GM12878 (cell line): ENCODE data around the gene RHOC. TPM values are rescaled to one million over a fixed set of nuclear protein-coding genes. Genes with fewer than 3 reads are reported as not detected.

Experiments used
- ATAC-seq: fragments of 200-7000 bp; cut with Tn5 transposase; 3 replicates; pipeline ENCODE4 v1.9.1; 2020; ENCODE audit warnings: mild to moderate bottlenecking, moderate library complexity
- BruUV-seq: library from RNA; stranded (reverse); fragments of 400-500 nt; replicated peaks from 2 replicates; lab custom pipeline; 2021; lab: Mats Ljungman, UMichigan
- CTCF ChIA-PET: fragments of 300-600 bp; sonication (Branson Sonifier 250); formaldehyde crosslinking; extraction: SDS; loops from one replicate; lab custom pipeline; 2021; ENCODE audit warnings: inconsistent platforms; lab: Yijun Ruan, JAX
- POLR2A ChIA-PET: fragments of 350-600 bp; formaldehyde crosslinking; extraction: SDS; loops from one replicate; lab custom pipeline; 2021; ENCODE audit warnings: inconsistent platforms; lab: Charles Lee
- RAD21 ChIA-PET: fragments of 300-600 bp; sonication (Branson Sonifier 250); formaldehyde crosslinking; loops from one replicate; lab custom pipeline; 2023; ENCODE audit warnings: antibody characterized with exemption; ENCODE audit not compliant: unreplicated experiment; lab: Charles Lee
- SMC1A ChIA-PET: fragments of 300-600 bp; sonication (Branson Sonifier 250); formaldehyde crosslinking; loops from one replicate; lab custom pipeline; 2023; ENCODE audit not compliant: unreplicated experiment, uncharacterized antibody; lab: Charles Lee
- DNase-seq: peaks from one replicate; pipeline ENCODE4 v3.0.0-alpha.2; 2011; ENCODE audit warnings: low read depth, low spot score
- FAIRE-seq: peaks from 3 replicates; lab custom pipeline; 2011; peaks lifted over from hg19 to GRCh38; lab: Jason Lieb, UNC
- H2AFZ ChIP-seq: 2 replicates; pipeline ENCODE4 v1.6.0; 2011; ENCODE audit warnings: low read depth, low read length, control low read depth; ENCODE audit not compliant: control insufficient read depth
- H3K27ac ChIP-seq: 2 replicates; pipeline ENCODE4 v1.5.1; 2011; ENCODE audit warnings: control low read depth; ENCODE audit not compliant: control insufficient read depth, insufficient read depth
- H3K27me3 ChIP-seq, 2 experiments: replicated peaks in 1 of 2; 2 replicates each; pipeline versions ENCODE4 v1.6.0 to v1.6.1; 2011; ENCODE audit warnings: low read length in 1 of 2; ENCODE audit not compliant: control insufficient read depth in 2 of 2, insufficient read depth in 2 of 2
- H3K36me3 ChIP-seq, 2 experiments: 2 replicates each; pipeline ENCODE4 v1.5.1; 2011; ENCODE audit warnings: low read length in 1 of 2; ENCODE audit not compliant: control insufficient read depth in 2 of 2, insufficient read depth in 2 of 2
- H3K4me1 ChIP-seq: 2 replicates; pipeline ENCODE4 v1.6.1; 2011; ENCODE audit warnings: mild to moderate bottlenecking, low read length, moderate library complexity, mixed read lengths; ENCODE audit not compliant: control insufficient read depth, insufficient read depth
- H3K4me2 ChIP-seq: 2 replicates; pipeline ENCODE4 v1.6.0; 2011; ENCODE audit warnings: control low read depth; ENCODE audit not compliant: control insufficient read depth, insufficient read depth
- H3K4me3 ChIP-seq: fragments of 200-600 bp; sonication (generic); 2 replicates; pipeline ENCODE4 v1.5.1; 2016
- H3K79me2 ChIP-seq: 2 replicates; pipeline ENCODE4 v1.6.0; 2011; ENCODE audit warnings: low read length; ENCODE audit not compliant: control insufficient read depth, insufficient read depth
- H3K9ac ChIP-seq: 2 replicates; pipeline ENCODE4 v1.8.0; 2011; ENCODE audit warnings: low read length, control low read depth, mixed read lengths; ENCODE audit not compliant: control insufficient read depth, insufficient read depth
- H3K9me3 ChIP-seq: replicated peaks from 3 replicates; pipeline ENCODE4 v1.5.1; 2011; ENCODE audit warnings: mild to moderate bottlenecking, low read length; ENCODE audit not compliant: control insufficient read depth, insufficient read depth
- H4K20me1 ChIP-seq: 2 replicates; pipeline ENCODE4 v1.6.0; 2011; ENCODE audit not compliant: control insufficient read depth, insufficient read depth
- BHLHE40 ChIP-seq, 2 experiments: fragments of 450-650 bp in 1 of 2; IDR thresholded peaks; 2 replicates each; pipeline ENCODE4 v1.6.1; 2011 to 2017; ENCODE audit warnings: low read depth in 2 of 2, borderline replicate concordance in 1 of 2, improper control_type of control experiment in 1 of 2, low read length in 1 of 2, mild to moderate bottlenecking in 1 of 2
- CHD2 ChIP-seq: IDR thresholded peaks from 2 replicates; pipeline ENCODE4 v1.6.1; 2011; ENCODE audit warnings: low read depth, low read length, improper control_type of control experiment, borderline replicate concordance
- FOXM1 ChIP-seq: IDR thresholded peaks from 2 replicates; pipeline ENCODE4 v1.6.1; 2012; ENCODE audit warnings: low read depth, mild to moderate bottlenecking, inconsistent platforms, low read length, moderate library complexity
- GABPA ChIP-seq: IDR thresholded peaks from 2 replicates; pipeline ENCODE4 v1.6.1; 2014; ENCODE audit warnings: antibody characterized with exemption, low read depth, mild to moderate bottlenecking, inconsistent platforms
- LARP7 ChIP-seq: fragments of 450-650 bp; IDR thresholded peaks from 2 replicates; pipeline ENCODE4 v1.6.1; 2017; ENCODE audit warnings: mild to moderate bottlenecking
- MLLT1 ChIP-seq: fragments of 450-650 bp; IDR thresholded peaks from 2 replicates; pipeline ENCODE4 v1.6.1; 2016; ENCODE audit warnings: mild to moderate bottlenecking
- RELB ChIP-seq: fragments of 450-650 bp; IDR thresholded peaks from 2 replicates; pipeline ENCODE4 v1.6.1; 2017; ENCODE audit warnings: low read depth, mild to moderate bottlenecking, moderate library complexity
- SPI1 ChIP-seq: IDR thresholded peaks from 2 replicates; pipeline ENCODE4 v1.6.1; 2011; ENCODE audit warnings: low read depth, mild to moderate bottlenecking, low read length, moderate library complexity, borderline replicate concordance; ENCODE audit not compliant: insufficient read depth
- WGBS: methylation state at CpG from one replicate; pipeline ENCODE4 v1.1.6; 2016; ENCODE audit warnings: low lambda C conversion rate; ENCODE audit not compliant: insufficient replicate concordance, insufficient coverage; ENCODE audit errors: missing lambda C conversion rate; 5-methylcytosine and 5-hydroxymethylcytosine counted together
- in situ Hi-C: fragments of 300-500 bp; cut with MboI; formaldehyde crosslinking; loops from 9 replicates; pipeline ENCODE4 v1.14.3; 2018; ENCODE audit warnings: mixed read lengths
- intact Hi-C: fragments of 100-400 bp; cut with micrococcal nuclease; formaldehyde crosslinking; loops from one replicate; pipeline ENCODE4 v1.14.2; 2022; ENCODE audit not compliant: unreplicated experiment
- polyA plus RNA-seq, 11 experiments: library from polyadenylated mRNA; depleted of rRNA in 4 of 11; unstranded in 6 of 11; stranded (reverse) in 5 of 11; fragments of >200 nt; fragmentation: Nextera tagmentation in 4 of 11; fragmentation: Illumina TruSeq in 1 of 11; extraction: Ambion mirVana in 4 of 11; extraction: Trizol in 1 of 11; gene quantifications; 1 replicate in 1 of 11; 2 replicates in 10 of 11; pipeline versions ENCODE4 v1.2.1 to v1.2.3, GENCODE V29; 2011 to 2016; ENCODE audit warnings: inconsistent platforms in 2 of 11, missing spikeins in 2 of 11, low read depth in 1 of 11
- total RNA-seq, 4 experiments: library from RNA; depleted of rRNA in 3 of 4; stranded (reverse); fragments of >200 nt in 3 of 4; fragmentation: Illumina TruSeq in 1 of 4; extraction: Trizol in 1 of 4; gene quantifications; 2 replicates each; pipeline versions ENCODE4 v1.2.1 to v1.2.3, GENCODE V29; 2013 to 2021

Gene RHOC
- total and polyA plus RNA-seq, 10 of the 15 experiments (the other 5 are each of a cell fraction or from before 2014, with no cell fraction given) = 20.6 to 371 (median 158) TPM

- no peak for TF ChIP-seq GABPA
- TF ChIP-seq MLLT1 = no peak
- peak in 1 of 2 experiments; percentile 39; a peak in 2 of 4 replicates for TF ChIP-seq BHLHE40 (IDR thresholded peaks at IDR 0.05; ENCODE audit: borderline replicate concordance in 1 of 2, low read depth in 2 of 2, low read length in 1 of 2)
- peak; percentile 56; the same call in 1 of the 2 replicates for TF ChIP-seq LARP7
- no peak for TF ChIP-seq CHD2
These were observed 11.9 kb upstream of the RHOC start (continued) for GRCh38 chr1:112718691-112719418.

DNA sequence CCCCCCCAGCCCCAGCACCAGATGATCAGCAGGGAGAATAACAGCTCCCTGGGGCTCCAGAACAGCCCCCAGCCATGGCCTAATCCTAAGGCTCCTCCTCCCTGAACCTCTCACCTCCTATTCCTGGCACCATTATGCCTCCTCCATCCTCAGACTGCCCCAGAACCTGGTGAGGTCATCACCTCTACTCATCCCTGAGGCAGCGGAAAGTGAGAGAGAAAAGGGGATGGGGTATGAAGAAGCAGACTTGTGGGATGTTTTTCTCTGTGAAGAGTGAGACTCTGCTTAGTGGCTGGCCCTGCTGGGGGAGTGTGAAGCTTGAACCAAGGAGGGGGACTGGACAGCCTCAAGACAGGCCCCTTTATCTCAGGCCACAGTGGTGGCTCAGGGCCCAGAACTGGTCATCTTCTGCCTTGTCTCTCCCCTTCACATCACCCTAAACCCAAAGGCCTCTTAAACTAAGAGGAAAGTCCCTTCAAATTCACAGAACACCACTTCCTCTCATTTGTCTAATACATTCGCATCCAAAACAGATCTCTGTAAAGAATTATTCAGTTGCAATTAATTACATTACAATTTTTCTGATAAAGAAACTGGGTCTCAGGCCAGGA lies 10.4 kb upstream of the RHOC start:
- no peak for FAIRE-seq
- DNase-seq = no peak
- Histone ChIP-seq H3K4me3 (no peak overlapping the region), H3K36me3 (no peaks in the 10 kb centered on the region), H3K79me2 (no peaks in the 10 kb centered on the region), H3K4me2 (0 out of 2 replicates have a peak overlapping the region, but pooled peaks have one; percentile 23), H4K20me1 (0 out of 2 replicates have a peak, but pooled peaks cover 3% of the 10 kb centered on the region), H3K27ac (no peak overlapping the region), H3K9me3 (no peaks in the 10 kb centered on the region), H3K9ac (no peak overlapping the region), H3K27me3 (peaks cover 0 to 3% of the 10 kb centered on the region in 2 experiments; a peak in 1 of 4 replicates), H2AFZ (peak overlapping the region; percentile 52), H3K4me1 (peaks cover 22% of the 10 kb centered on the region)
- CTCF ChIA-PET = interaction anchor here (0.6 to 10.8 kb wide), 28 partner anchors 9 to 1566 kb away, joined by 3 to 428 read pairs (median 4); partner anchors contain the start of gene LRIG2
- no TSS peak for BruUV-seq
- POLR2A ChIA-PET = interaction anchor here (0.5 to 1.3 kb wide), 2 partner anchors 88 to 96 kb away, joined by 3 read pairs; no protein-coding TSS in a partner anchor
- in situ Hi-C loops (loop anchor here (5.0 kb wide), 2 partner anchors 90 to 325 kb away; no protein-coding TSS in a partner anchor), intact Hi-C loops (loop anchor here (2.0 to 10.0 kb wide), 6 partner anchors 165 to 960 kb away; partner anchors contain the start of genes LRIG2, MAGI3 and SLC16A1)
- WGBS = 23% methylated on average over 2 of the region's 2 CpGs
- peak; percentile 49; the same call in 1 of the 2 replicates for TF ChIP-seq SPI1
- no peak for TF ChIP-seq RELB
- TF ChIP-seq FOXM1 = no peak
- ATAC-seq = no peak
- RAD21 ChIA-PET = interaction anchor here (0.6 to 8.6 kb wide), 9 partner anchors 12 to 799 kb away, joined by 3 to 192 read pairs (median 4); partner anchors contain the start of genes CTTNBP2NL and LRIG2
- SMC1A ChIA-PET = interaction anchor here (0.6 to 8.7 kb wide), 10 partner anchors 13 to 355 kb away, joined by 3 to 178 read pairs (median 5); partner anchors contain the start of gene LRIG2
